KOPT-K1 (cell line): ENCODE measurements around the gene ADARB1.

Experiments
- H3K27ac ChIP-seq: fragments of 200-600 bp; sonication (generic); 2 replicates; pipeline ENCODE4 v1.5.1; 2016; ENCODE audit warnings: antibody characterized with exemption, mild to moderate bottlenecking, low read depth, low read length; ENCODE audit not compliant: poor library complexity, severe bottlenecking
- H3K36me3 ChIP-seq: fragments of 200-600 bp; sonication (generic); 2 replicates; pipeline ENCODE4 v1.5.1; 2017; ENCODE audit warnings: antibody characterized with exemption, mild to moderate bottlenecking, low read length, moderate library complexity; ENCODE audit not compliant: insufficient read depth
- H3K9me3 ChIP-seq: fragments of 200-600 bp; sonication (generic); 2 replicates; pipeline ENCODE4 v1.5.1; 2017; ENCODE audit warnings: antibody characterized with exemption, low read length, mild to moderate bottlenecking; ENCODE audit not compliant: insufficient read depth, poor library complexity, severe bottlenecking

The ADARB1 gene

GRCh38 chr21:45256021-45256911, 181.9 kb downstream of the ADARB1 start:
- no peaks in the 10 kb centered on the region for H3K36me3 ChIP-seq
- H3K27ac ChIP-seq = peak overlapping the region; percentile 84
- no peaks in the 10 kb centered on the region for H3K9me3 ChIP-seq

GRCh38 chr21:45256912-45257672, 182.7 kb downstream of the ADARB1 start:
- H3K27ac ChIP-seq = peak overlapping the region; percentile 84
- H3K9me3 ChIP-seq = no peaks in the 10 kb centered on the region
- no peaks in the 10 kb centered on the region for H3K36me3 ChIP-seq

- Histone ChIP-seq H3K36me3 (no peaks in the 10 kb centered on the region), H3K27ac (peak overlapping the region; percentile 84), H3K9me3 (no peaks in the 10 kb centered on the region)
Measured at GRCh38 chr21:45257673-45258341, 183.4 kb downstream of the ADARB1 start.

GRCh38 chr21:45258466-45258865, 184.1 kb downstream of the ADARB1 start:
- no peaks in the 10 kb centered on the region for H3K9me3 ChIP-seq
- no peak overlapping the region for H3K27ac ChIP-seq
- H3K36me3 ChIP-seq = no peaks in the 10 kb centered on the region; the same call in 1 of the 2 replicates

GRCh38 chr21:45259206-45259840, 184.9 kb downstream of the ADARB1 start:
- Histone ChIP-seq H3K27ac (no peak overlapping the region), H3K9me3 (no peaks in the 10 kb centered on the region), H3K36me3 (peaks cover 8% of the 10 kb centered on the region; the same call in 1 of the 2 replicates)

GRCh38 chr21:45260191-45260825, 185.9 kb downstream of the ADARB1 start:
- Histone ChIP-seq H3K27ac (no peak overlapping the region), H3K36me3 (peaks cover 14% of the 10 kb centered on the region), H3K9me3 (no peaks in the 10 kb centered on the region)

- Histone ChIP-seq H3K27ac (no peak overlapping the region), H3K36me3 (peaks cover 19% of the 10 kb centered on the region), H3K9me3 (no peaks in the 10 kb centered on the region)
Measured at GRCh38 chr21:45261093-45261492, 186.7 kb downstream of the ADARB1 start.

GRCh38 chr21:45262041-45262581, 187.7 kb downstream of the ADARB1 start:
- Histone ChIP-seq H3K9me3 (peaks cover 1% of the 10 kb centered on the region), H3K36me3 (peaks cover 21% of the 10 kb centered on the region)

GRCh38 chr21:45262616-45263015, 188.2 kb downstream of the ADARB1 start:
- Histone ChIP-seq H3K27ac (no peak overlapping the region), H3K36me3 (peaks cover 26% of the 10 kb centered on the region), H3K9me3 (peaks cover 6% of the 10 kb centered on the region)

More at GRCh38 chr21:45262041-45262581, 187.7 kb downstream of the ADARB1 start:
- no peak overlapping the region for H3K27ac ChIP-seq

GRCh38 chr21:45263534-45263933, 189.2 kb downstream of the ADARB1 start:
- Histone ChIP-seq H3K36me3 (peaks cover 29% of the 10 kb centered on the region), H3K9me3 (peaks cover 9% of the 10 kb centered on the region), H3K27ac (peak overlapping the region; percentile 42)

GRCh38 chr21:45264146-45264911, 189.9 kb downstream of the ADARB1 start:
- peaks cover 29% of the 10 kb centered on the region for H3K36me3 ChIP-seq
- H3K9me3 ChIP-seq = peaks cover 9% of the 10 kb centered on the region
- peak overlapping the region; percentile 42 for H3K27ac ChIP-seq

- H3K36me3 ChIP-seq = peaks cover 34% of the 10 kb centered on the region
- H3K9me3 ChIP-seq = peaks cover 13% of the 10 kb centered on the region
- H3K27ac ChIP-seq = peak overlapping the region; percentile 79
Measured at GRCh38 chr21:45264912-45265515, 190.6 kb downstream of the ADARB1 start.
